IMR-90 (cell line): Measurements from ENCODE around the gene RAPGEF1. TPM values are rescaled to one million over a fixed set of nuclear protein-coding genes. Genes with fewer than 3 reads are reported as not detected.

Experiments
- ATAC-seq: fragments of 200-7000 bp; cut with Tn5 transposase; 2 replicates; pipeline ENCODE4 v1.9.1; 2020; ENCODE audit warnings: low read depth, mild to moderate bottlenecking, moderate library complexity
- BruUV-seq: library from RNA; stranded (reverse); fragments of 400-500 nt; replicated peaks from 2 replicates; lab custom pipeline; 2021; lab: Mats Ljungman, UMichigan
- CTCF ChIA-PET: fragments of 300-600 bp; formaldehyde crosslinking; extraction: SDS; loops from one replicate; lab custom pipeline; 2021; ENCODE audit warnings: antibody characterized with exemption; lab: Yijun Ruan, JAX
- POLR2A ChIA-PET: fragments of 300-600 bp; sonication (Branson Sonifier 250); formaldehyde crosslinking; loops from one replicate; lab custom pipeline; 2022; ENCODE audit warnings: antibody characterized with exemption; ENCODE audit not compliant: unreplicated experiment; lab: Charles Lee
- DNase-seq: peaks from one replicate; pipeline ENCODE4 v3.0.0; 2013
- H2AFZ ChIP-seq: replicated peaks from 2 replicates; pipeline ENCODE3; 2013; ENCODE audit warnings: low read length, mild to moderate bottlenecking; ENCODE audit not compliant: poor library complexity
- H2AK5ac ChIP-seq: 2 replicates; pipeline ENCODE4 v1.6.1; 2013; ENCODE audit warnings: low read depth, low read length, inconsistent platforms
- H2AK9ac ChIP-seq: replicated peaks from 2 replicates; pipeline ENCODE3; 2013; ENCODE audit warnings: mild to moderate bottlenecking, low read depth, low read length, moderate library complexity; ENCODE audit not compliant: poor library complexity
- H2BK120ac ChIP-seq: 2 replicates; pipeline ENCODE4 v1.6.1; 2013; ENCODE audit warnings: low read depth, low read length, inconsistent platforms
- H2BK15ac ChIP-seq: 3 replicates; pipeline ENCODE4 v1.6.1; 2013; ENCODE audit warnings: low read depth, low read length, inconsistent platforms
- H2BK20ac ChIP-seq: 2 replicates; pipeline ENCODE4 v1.6.1; 2013; ENCODE audit warnings: low read depth, mild to moderate bottlenecking, inconsistent platforms, low read length, moderate library complexity
- H2BK5ac ChIP-seq: 2 replicates; pipeline ENCODE4 v1.6.1; 2013; ENCODE audit warnings: mild to moderate bottlenecking, low read depth, low read length, inconsistent platforms; ENCODE audit not compliant: poor library complexity, severe bottlenecking
- H3K14ac ChIP-seq: replicated peaks from 2 replicates; pipeline ENCODE4 v1.6.1; 2013; ENCODE audit warnings: low read depth, low read length, inconsistent platforms
- H3K18ac ChIP-seq: 2 replicates; pipeline ENCODE4 v1.6.1; 2013; ENCODE audit warnings: low read depth, low read length, control low read depth
- H3K23ac ChIP-seq: 2 replicates; pipeline ENCODE4 v1.6.1; 2013; ENCODE audit warnings: low read depth, low read length, inconsistent platforms
- H3K27ac ChIP-seq: 2 replicates; pipeline ENCODE4 v1.5.1; 2013; ENCODE audit warnings: mild to moderate bottlenecking, control low read depth, low read length; ENCODE audit not compliant: insufficient read depth
- H3K27me3 ChIP-seq: 2 replicates; pipeline ENCODE4 v1.6.1; 2013; ENCODE audit warnings: low read length; ENCODE audit not compliant: control insufficient read depth, insufficient read depth
- H3K36me3 ChIP-seq: 2 replicates; pipeline ENCODE4 v1.6.1; 2013; ENCODE audit warnings: low read length, mixed read lengths; ENCODE audit not compliant: control insufficient read depth, insufficient read depth
- H3K4ac ChIP-seq: 2 replicates; pipeline ENCODE4 v1.6.1; 2013; ENCODE audit warnings: low read depth, low read length, inconsistent platforms
- H3K4me1 ChIP-seq: 2 replicates; pipeline ENCODE4 v1.6.1; 2013; ENCODE audit warnings: low read length, mixed read lengths; ENCODE audit not compliant: control insufficient read depth, insufficient read depth
- H3K4me2 ChIP-seq: 2 replicates; pipeline ENCODE4 v1.6.1; 2013; ENCODE audit warnings: low read depth, mild to moderate bottlenecking, control low read depth, low read length, moderate library complexity
- H3K4me3 ChIP-seq: 2 replicates; pipeline ENCODE4 v1.5.1; 2013; ENCODE audit warnings: low read depth, mild to moderate bottlenecking, control low read depth, low read length, moderate library complexity; ENCODE audit not compliant: insufficient read depth
- H3K56ac ChIP-seq: 2 replicates; pipeline ENCODE4 v1.6.1; 2013; ENCODE audit warnings: low read length, inconsistent platforms; ENCODE audit not compliant: insufficient read depth; ENCODE audit errors: extremely low read depth
- H3K79me1 ChIP-seq, 2 experiments: 2 replicates each; pipeline ENCODE4 v1.6.1; 2013; ENCODE audit warnings: low read length in 2 of 2, inconsistent platforms in 1 of 2, low read depth in 1 of 2
- H3K9ac ChIP-seq: 2 replicates; pipeline ENCODE4 v1.6.1; 2013; ENCODE audit warnings: low read depth, low read length, control low read depth
- H3K9me1 ChIP-seq: 2 replicates; pipeline ENCODE4 v1.6.1; 2013; ENCODE audit warnings: low read length, inconsistent platforms; ENCODE audit not compliant: insufficient read depth
- H3K9me3 ChIP-seq: 2 replicates; pipeline ENCODE4 v1.6.1; 2013; ENCODE audit warnings: low read length; ENCODE audit not compliant: control insufficient read depth, insufficient read depth
- H4K20me1 ChIP-seq: 2 replicates; pipeline ENCODE4 v1.6.1; 2013; ENCODE audit warnings: low read length, inconsistent platforms; ENCODE audit not compliant: insufficient read depth
- H4K5ac ChIP-seq: 2 replicates; pipeline ENCODE4 v1.6.1; 2013; ENCODE audit warnings: mild to moderate bottlenecking, low read depth, low read length, control low read depth
- H4K8ac ChIP-seq, 2 experiments: 2 replicates each; pipeline ENCODE4 v1.6.1; 2013; ENCODE audit warnings: low read depth in 2 of 2, low read length in 2 of 2, control low read depth in 1 of 2, inconsistent platforms in 1 of 2
- H4K91ac ChIP-seq: 2 replicates; pipeline ENCODE4 v1.6.1; 2013; ENCODE audit warnings: low read depth, low read length, inconsistent platforms; ENCODE audit not compliant: insufficient read depth
- BHLHE40 ChIP-seq: fragments of 150-350 bp; IDR thresholded peaks from 2 replicates; pipeline ENCODE4 v1.6.1; 2016; ENCODE audit warnings: mild to moderate bottlenecking, low read depth, low read length
- CEBPB ChIP-seq: IDR thresholded peaks from 2 replicates; pipeline ENCODE4 v1.6.1; 2012; ENCODE audit warnings: low read depth, low read length, improper control_type of control experiment
- CHD1 ChIP-seq: IDR thresholded peaks from 2 replicates; pipeline ENCODE4 v1.6.1; 2012; ENCODE audit warnings: low read depth, low read length, improper control_type of control experiment
- CTCF ChIP-seq: conservative IDR thresholded peaks from 2 replicates; pipeline ENCODE4 v1.5.1; 2012; ENCODE audit warnings: mild to moderate bottlenecking, low read depth, low read length, improper control_type of control experiment
- ELK1 ChIP-seq: fragments of 150-350 bp; IDR thresholded peaks from 2 replicates; pipeline ENCODE4 v1.6.1; 2016; ENCODE audit warnings: low read depth, mild to moderate bottlenecking, low read length, moderate library complexity, borderline replicate concordance
- FOS ChIP-seq: fragments of 150-350 bp; IDR thresholded peaks from 2 replicates; pipeline ENCODE4 v1.6.1; 2016; ENCODE audit warnings: low read depth, low read length
- MAFK ChIP-seq: IDR thresholded peaks from 2 replicates; pipeline ENCODE4 v1.6.1; 2012; ENCODE audit warnings: low read depth, low read length, improper control_type of control experiment
- MAZ ChIP-seq: IDR thresholded peaks from 2 replicates; pipeline ENCODE4 v1.6.1; 2012; ENCODE audit warnings: low read depth, mild to moderate bottlenecking, low read length, improper control_type of control experiment, moderate library complexity, borderline replicate concordance
- MXI1 ChIP-seq: IDR thresholded peaks from 2 replicates; pipeline ENCODE4 v1.6.1; 2012; ENCODE audit warnings: low read depth, mild to moderate bottlenecking, low read length, moderate library complexity, borderline replicate concordance
- NFE2L2 ChIP-seq: fragments of 150-350 bp; IDR thresholded peaks from 2 replicates; pipeline ENCODE4 v1.6.1; 2016; ENCODE audit warnings: low read depth, mild to moderate bottlenecking, low read length
- POLR2A ChIP-seq: IDR thresholded peaks from 2 replicates; pipeline ENCODE4 v1.6.1; 2012; ENCODE audit warnings: mild to moderate bottlenecking, low read depth, low read length
- RAD21 ChIP-seq: IDR thresholded peaks from 2 replicates; pipeline ENCODE4 v1.6.1; 2012; ENCODE audit warnings: low read length, improper control_type of control experiment
- RCOR1 ChIP-seq: IDR thresholded peaks from 2 replicates; pipeline ENCODE4 v1.6.1; 2012; ENCODE audit warnings: mild to moderate bottlenecking, low read length, improper control_type of control experiment; ENCODE audit not compliant: insufficient replicate concordance
- RFX5 ChIP-seq: IDR thresholded peaks from 2 replicates; pipeline ENCODE4 v1.8.0; 2012; ENCODE audit warnings: low read depth, mild to moderate bottlenecking, low read length, moderate library complexity
- SMC3 ChIP-seq: fragments of 150-350 bp; IDR thresholded peaks from 2 replicates; pipeline ENCODE4 v1.6.1; 2016; ENCODE audit warnings: low read depth, mild to moderate bottlenecking, antibody characterized with exemption, low read length, moderate library complexity
- USF2 ChIP-seq: fragments of 150-350 bp; IDR thresholded peaks from 2 replicates; pipeline ENCODE4 v1.6.1; 2017; ENCODE audit warnings: mild to moderate bottlenecking, antibody characterized with exemption, low read length, low read depth
- WGBS, 2 experiments: methylation state at CpG; one replicate each; pipeline versions ENCODE4 v1.1.5 to v1.1.7; 2013; ENCODE audit warnings: missing lambda C conversion rate in 2 of 2; ENCODE audit not compliant: insufficient read length in 1 of 2; ENCODE audit errors: extremely low coverage in 2 of 2; 5-methylcytosine and 5-hydroxymethylcytosine counted together
- dilution Hi-C: fragments of 300-500 bp; cut with HindIII; formaldehyde crosslinking; loops from one replicate; pipeline ENCODE4 v1.14.3; 2018; ENCODE audit warnings: low sequenced_read_pairs; ENCODE audit not compliant: unreplicated experiment
- in situ Hi-C: fragments of 300-500 bp; cut with MboI; formaldehyde crosslinking; loops from 3 replicates; pipeline ENCODE4 v1.14.3; 2019; ENCODE audit warnings: low sequenced_read_pairs, inconsistent platforms, mixed read lengths
- intact Hi-C: fragments of 100-400 bp; cut with micrococcal nuclease; formaldehyde crosslinking; loops from 2 replicates; pipeline ENCODE4 v1.10.0; 2022
- polyA plus RNA-seq, 3 experiments: library from polyadenylated mRNA; depleted of rRNA; stranded (reverse); fragments of >200 nt; gene quantifications; 2 replicates each; pipeline ENCODE4 v1.2.3, GENCODE V29; 2012; ENCODE audit warnings: low replicate concordance in 1 of 3
- total RNA-seq: library from RNA; depleted of rRNA; stranded (reverse); fragments of >200 nt; gene quantifications from 2 replicates; pipeline ENCODE4 v1.2.3, GENCODE V29; 2012

The RAPGEF1 gene
- total and polyA plus RNA-seq, 2 of the 4 experiments (the other 2 are of a cell fraction), result 13.1 to 22.3 TPM

GRCh38 chr9:131629226-131629500 lies 110.7 kb downstream of the RAPGEF1 start:
- in situ Hi-C loops (no loop called here), intact Hi-C loops (loop anchor here (2.0 kb wide), 1 partner anchor 22 kb away; no protein-coding TSS in a partner anchor), dilution Hi-C loops (no loop called here)
- no peak overlapping the region for H3K23ac ChIP-seq
- CTCF ChIA-PET, result no interaction called here
- peaks cover 15% of the 10 kb centered on the region for H3K4me1 ChIP-seq
- 0 out of 2 replicates have a peak, but pooled peaks cover 3% of the 10 kb centered on the region for H4K20me1 ChIP-seq
- H2AK5ac ChIP-seq, result no peak overlapping the region
- H2BK120ac ChIP-seq, result no peak overlapping the region
- H3K9ac ChIP-seq, result no peak overlapping the region
- H2AFZ ChIP-seq, result no peak overlapping the region
- H3K14ac ChIP-seq, result no peak overlapping the region
- no peak overlapping the region for H4K8ac ChIP-seq
- TF ChIP-seq RFX5 (no peak), POLR2A (no peak), CTCF (no peak), BHLHE40 (no peak), USF2 (no peak), RAD21 (no peak), NFE2L2 (no peak), FOS (no peak), CEBPB (no peak), MAFK (no peak), MXI1 (no peak), ELK1 (no peak), RCOR1 (no peak), SMC3 (no peak), CHD1 (no peak), MAZ (no peak)
- no peaks in the 10 kb centered on the region for H3K27me3 ChIP-seq
- no peak for DNase-seq
- no peak overlapping the region for H3K4me3 ChIP-seq
- no peak overlapping the region for H4K5ac ChIP-seq
- POLR2A ChIA-PET, result no interaction called here
- H2BK15ac ChIP-seq, result no peak overlapping the region
- H4K91ac ChIP-seq, result no peak overlapping the region
- H3K4ac ChIP-seq, result no peak overlapping the region
- H2AK9ac ChIP-seq, result no peak overlapping the region
- H3K56ac ChIP-seq, result no peak overlapping the region
- H3K18ac ChIP-seq, result no peak overlapping the region
- H3K79me1 ChIP-seq, result peaks cover 5 to 23% of the 10 kb centered on the region in 2 experiments; a peak in 2 of 4 replicates
- no CpG with 5 or more reads among the region's 4 CpGs for WGBS, 2 experiments
- no peak overlapping the region for H3K4me2 ChIP-seq
- H2BK5ac ChIP-seq, result no peak overlapping the region
- H3K9me1 ChIP-seq, result peaks cover 26% of the 10 kb centered on the region
- ATAC-seq, result no peak
- H3K36me3 ChIP-seq, result peaks cover 15% of the 10 kb centered on the region; the same call in 1 of the 2 replicates
- no peak overlapping the region for H3K27ac ChIP-seq
- H3K9me3 ChIP-seq, result no peaks in the 10 kb centered on the region
- H2BK20ac ChIP-seq, result no peak overlapping the region
- BruUV-seq, result no TSS peak
